ENCODE results near the gene LNX1.

The LNX1 gene

DNA sequence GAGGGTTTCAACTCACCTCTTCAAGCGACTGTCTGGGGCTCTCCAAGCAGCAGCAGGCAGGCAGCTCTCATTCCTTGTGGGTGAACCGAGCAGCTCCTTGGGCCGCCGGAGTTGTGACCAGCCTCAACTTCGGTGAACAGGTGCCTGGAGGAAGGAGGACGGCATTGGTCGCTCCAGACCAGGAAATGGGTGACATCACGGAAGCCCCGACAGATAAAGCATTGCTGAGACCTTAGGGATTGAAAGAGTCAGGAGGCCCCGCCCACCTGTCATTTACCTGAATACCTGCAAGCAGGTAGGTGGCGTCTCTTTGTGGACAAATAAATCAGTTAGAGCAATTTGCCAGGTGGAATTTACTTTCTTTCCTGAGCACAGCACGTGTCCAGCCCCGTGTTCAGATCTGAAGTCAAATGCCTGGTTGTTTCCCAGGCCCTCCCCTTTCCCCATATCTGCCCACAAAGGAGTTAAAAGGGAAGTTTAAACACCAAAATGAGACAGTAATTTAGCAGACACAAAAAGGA is at the start of gene LNX1:
Gene LNX1, minus strand, starts transcription at position 115 of the 521 bp plus-strand sequence. CDS start 17,484 bp downstream, outside the sequence.
- no peak for DNase-seq (ENCODE audit: low read depth)

DNA sequence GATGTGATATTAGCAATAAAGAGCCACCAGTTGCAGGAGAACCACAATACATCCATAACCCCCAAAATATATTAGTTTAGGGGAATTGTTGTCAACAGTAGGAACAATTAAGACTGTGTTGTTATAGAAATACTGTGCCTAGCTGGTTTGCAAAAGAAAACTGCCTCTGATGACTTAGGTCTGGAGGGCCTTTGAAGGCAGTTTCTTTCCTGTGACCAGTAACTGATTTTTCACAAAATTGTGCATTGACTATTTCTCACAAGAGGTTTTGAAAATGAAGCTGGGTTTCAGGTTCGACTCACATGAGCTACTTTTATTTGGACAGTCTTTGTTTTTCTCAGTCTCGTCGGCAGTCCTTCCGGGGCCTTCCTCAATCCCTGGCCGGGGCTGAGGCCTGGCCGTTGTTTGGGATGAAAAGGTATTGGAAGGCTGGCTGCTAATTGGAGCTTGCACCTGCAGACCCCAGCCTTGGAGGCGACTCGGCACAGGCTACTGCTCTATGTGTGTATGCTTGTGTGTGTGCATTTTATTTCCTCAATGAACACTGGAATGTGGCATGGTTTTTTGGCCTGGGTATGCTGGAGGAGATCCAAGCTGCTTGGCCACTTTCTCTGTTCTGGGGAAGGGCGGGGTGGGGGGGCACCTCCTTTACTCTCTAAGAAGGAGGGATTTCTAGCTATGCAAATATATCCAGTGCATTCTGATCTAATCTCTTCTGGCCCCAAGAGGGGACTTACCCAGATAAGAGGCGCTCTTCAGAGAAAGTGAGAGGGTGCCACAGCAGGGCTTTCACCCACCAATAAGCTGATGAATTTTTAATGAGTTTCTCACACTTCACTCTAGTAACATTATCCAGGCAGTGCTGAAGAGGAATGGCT is 49.5 kb upstream of the LNX1 start:
- no peak for DNase-seq (ENCODE audit: low read depth)

DNA sequence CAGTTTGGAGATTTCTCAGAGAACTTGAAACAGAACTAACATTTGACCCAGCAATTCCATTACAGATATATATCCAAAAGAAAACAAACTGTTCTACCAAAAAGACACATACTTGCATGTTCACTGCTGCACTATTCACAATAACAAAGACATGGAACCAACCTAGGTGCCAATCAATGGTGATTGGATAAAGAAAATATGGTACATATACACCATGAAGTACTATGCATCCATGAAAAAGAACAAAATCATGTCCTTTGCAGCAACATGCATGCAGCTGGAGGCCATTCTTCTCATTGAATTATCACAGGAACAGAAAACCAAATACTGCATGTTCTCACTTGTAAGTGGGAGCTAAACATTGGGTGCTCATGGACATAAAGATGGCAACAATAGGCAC is 47.6 kb upstream of the LNX1 start:
- DNase-seq (ENCODE audit: low read depth), result no peak

DNA sequence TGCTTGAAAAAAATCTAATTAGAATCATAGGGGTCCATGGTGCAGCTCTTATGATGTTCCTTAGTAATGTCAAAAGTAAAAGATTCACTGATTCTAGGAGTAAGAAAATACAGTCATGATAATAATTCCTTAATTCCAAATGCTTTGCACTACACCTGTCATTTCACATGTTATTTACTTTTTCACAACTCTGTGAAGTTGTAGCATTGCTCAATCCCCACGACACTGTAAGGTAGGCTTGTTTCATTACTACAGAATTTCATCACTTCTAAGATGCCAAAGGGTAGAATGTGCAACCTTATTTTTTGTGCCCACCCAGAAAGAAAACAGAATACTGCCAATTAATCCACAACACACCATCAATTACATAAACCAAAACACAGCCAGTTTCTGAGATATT is 46.1 kb upstream of the LNX1 start:
- no peak for DNase-seq (ENCODE audit: low read depth)

DNA sequence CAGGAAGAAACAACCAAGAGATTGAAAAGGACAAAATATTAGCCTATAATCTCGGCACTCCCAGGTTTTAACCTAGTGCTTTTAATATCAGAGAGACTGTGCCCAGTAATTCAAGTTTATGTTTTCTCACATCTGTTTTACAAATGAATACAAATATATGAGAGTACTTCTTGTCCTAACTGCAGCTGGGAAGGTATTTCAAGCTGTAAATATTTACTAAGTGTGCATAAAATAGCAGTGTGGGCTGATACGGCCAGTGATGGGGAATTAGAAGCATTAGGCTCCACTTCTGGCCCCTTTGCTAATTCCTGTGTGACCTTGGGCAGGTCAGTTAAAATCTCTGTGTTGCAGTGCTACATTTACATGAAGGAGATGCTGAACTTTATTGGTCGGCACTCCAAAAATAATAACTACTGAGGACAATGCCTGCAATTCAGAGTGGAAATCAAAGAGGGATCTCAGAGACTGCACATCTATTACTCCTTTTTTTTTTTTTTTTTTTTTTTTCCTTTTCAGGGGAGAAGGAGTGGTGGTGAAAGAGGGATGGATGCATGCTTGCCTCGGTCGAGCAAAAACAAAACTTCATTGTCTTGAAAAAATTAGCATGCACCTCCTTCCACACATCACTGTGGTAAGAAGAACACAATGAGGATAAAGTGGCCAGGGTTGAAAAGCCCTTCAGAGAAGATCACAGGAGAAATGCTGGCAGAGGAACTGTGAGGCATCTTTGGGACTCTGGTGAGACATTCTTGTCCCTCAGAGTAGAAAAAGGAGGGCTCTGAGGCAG is 44.6 kb upstream of the LNX1 start:
- DNase-seq (ENCODE audit: low read depth), result no peak

DNA sequence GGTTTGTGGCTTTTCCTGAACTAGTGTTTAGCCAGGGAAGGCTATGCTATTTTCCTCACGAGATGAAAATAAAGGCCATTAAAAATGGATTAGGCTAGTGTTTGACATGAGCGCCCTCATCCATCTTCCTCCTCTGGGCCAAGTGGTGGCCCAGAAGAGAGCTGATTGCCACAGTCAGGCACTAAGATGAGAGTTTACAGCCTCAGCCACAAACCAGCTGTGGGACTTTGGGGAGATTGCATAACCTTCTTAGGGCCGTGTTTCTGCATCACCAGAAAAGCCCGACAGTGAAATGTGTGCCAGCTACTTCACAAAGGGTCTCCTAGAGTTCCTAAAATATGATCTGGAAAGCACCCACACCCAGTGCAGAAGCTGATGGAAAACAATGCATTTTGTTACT is 42.3 kb upstream of the LNX1 start:
- no peak for DNase-seq (ENCODE audit: low read depth)

DNA sequence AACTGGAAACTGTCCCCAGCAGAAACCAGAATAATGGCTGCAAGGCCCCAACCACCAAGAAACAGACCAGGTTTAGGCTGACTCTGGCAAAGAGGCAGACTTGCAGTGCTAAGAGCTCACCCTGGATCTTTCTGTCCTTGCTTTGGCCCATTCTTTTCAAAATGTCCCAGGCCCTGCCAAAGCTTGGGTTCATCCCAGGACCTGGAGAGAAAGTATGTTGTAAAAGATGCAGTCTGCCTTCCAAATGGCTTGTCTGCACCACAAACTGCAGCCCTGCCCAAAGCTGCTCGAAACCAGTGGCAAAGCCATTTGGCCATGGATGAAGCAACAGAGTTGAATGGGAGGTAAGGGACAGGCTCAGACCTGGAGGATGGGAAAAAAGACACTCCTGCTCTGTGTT is 38.0 kb upstream of the LNX1 start:
- DNase-seq (ENCODE audit: low read depth), result no peak

DNA sequence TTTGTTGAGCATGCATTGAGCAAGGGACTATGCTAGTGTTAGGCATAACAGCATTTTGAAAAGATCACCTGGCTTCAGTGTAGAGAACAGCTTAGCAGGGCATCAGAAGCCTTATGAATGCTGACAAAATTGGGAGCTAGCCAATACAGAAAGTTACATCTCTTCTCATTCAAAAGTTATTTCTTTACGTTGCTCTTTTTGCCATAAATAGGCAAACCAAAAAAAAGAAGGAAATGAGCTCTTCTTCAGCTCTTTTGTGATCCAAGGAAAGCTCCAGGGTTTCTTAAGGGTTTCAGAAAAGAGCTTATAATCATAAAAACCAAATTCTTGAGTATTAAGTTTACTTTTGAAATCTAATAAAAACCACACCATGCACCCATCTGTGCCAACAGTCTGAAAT is 35.2 kb upstream of the LNX1 start:
- DNase-seq (ENCODE audit: low read depth), result no peak

DNA sequence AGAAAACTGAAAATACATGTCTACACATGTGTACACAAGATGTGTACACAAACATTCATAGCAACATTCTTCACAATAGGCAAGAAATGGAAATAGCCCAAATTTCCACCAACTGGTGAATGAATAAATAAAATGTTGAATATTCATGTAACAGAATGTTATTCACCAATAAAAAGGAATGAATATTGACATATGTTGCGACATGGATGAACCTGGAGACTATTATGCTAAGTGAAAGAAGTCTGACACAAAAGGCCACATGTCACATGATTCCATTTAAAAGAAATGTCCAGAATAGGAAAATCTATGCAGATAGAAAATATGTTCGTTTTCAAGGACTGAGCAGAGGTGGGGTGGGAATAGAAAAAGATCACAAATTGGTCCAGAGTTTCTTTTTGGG is 34.6 kb upstream of the LNX1 start:
- no peak for DNase-seq (ENCODE audit: low read depth)

DNA sequence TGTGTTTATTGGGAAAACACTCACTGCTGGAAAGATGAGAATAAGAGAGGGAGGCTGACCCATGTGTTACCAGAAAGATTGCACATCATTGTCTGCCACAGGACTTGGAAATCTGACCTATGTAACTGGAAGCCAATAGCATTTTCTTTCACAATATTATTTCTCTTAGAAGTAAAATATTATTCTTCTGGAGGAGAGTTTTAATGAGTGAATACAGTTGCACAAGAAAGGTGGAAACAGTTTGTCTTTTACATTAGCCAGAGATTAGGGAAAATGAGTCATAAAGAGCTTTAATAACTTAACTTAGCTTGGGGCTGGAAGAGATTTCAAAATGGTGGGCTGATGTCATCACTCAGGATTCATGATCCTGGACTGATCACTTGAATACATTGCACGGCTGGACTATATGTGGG is 31.5 kb upstream of the LNX1 start:
- no peak for DNase-seq (ENCODE audit: low read depth)

DNA sequence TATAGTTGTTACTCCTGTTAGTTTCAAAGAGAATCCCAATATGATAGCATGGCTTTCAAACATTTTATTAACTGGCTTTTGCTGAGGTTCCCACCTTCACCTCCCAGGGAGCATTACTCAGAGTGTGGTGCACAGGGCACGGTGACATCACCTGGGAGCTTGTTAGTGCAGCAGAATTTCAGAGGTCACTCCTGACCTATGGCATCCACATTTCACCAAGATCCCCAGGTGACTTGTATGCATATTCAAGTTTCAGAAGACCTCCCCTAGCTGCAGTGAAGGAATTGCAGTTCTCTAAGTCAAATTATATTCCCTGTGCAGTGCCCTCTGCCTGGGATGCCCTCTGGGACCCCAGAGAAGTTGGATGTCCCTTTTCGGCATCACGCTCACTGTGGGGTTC is 29.7 kb upstream of the LNX1 start:
- DNase-seq (ENCODE audit: low read depth), result no peak

DNA sequence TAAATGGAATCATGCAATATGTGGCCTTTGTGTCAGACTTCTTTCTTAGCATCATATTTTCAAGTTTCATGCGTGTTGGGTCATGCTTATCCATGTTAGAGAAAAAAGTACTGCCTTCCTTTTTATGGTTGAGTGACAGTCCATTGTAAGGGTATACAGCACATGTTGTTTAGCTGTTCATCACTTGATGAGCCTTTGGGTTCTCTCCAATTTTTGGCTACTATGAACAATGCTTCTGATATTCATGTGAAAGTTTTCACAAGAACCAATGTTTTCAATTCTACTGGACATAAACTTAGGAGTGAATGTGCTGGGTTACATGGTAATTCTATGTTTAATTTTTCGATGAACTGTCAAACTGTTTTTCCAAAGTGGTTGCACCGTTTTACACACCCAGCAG is 28.1 kb upstream of the LNX1 start:
- no peak for DNase-seq (ENCODE audit: low read depth)

DNA sequence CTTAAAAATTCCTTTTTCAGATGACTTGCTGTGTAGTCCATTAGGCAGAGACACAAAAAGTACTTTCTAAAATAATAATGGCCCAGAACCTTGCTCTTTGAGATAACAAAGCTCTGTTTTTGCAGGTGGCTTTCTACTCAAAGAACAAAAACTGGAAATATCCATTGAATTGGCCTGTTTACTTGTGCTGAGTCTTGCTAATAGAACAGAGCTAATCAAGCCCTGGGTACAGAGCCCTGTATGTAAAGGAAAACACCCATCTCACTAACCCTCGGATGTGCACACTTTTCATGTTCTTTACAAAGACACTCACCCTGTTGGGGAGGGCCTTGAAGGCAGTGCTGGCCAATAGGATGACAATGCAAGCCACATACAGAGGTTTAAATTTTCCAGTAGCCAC is 27.0 kb upstream of the LNX1 start:
- no peak for DNase-seq (ENCODE audit: low read depth)

DNA sequence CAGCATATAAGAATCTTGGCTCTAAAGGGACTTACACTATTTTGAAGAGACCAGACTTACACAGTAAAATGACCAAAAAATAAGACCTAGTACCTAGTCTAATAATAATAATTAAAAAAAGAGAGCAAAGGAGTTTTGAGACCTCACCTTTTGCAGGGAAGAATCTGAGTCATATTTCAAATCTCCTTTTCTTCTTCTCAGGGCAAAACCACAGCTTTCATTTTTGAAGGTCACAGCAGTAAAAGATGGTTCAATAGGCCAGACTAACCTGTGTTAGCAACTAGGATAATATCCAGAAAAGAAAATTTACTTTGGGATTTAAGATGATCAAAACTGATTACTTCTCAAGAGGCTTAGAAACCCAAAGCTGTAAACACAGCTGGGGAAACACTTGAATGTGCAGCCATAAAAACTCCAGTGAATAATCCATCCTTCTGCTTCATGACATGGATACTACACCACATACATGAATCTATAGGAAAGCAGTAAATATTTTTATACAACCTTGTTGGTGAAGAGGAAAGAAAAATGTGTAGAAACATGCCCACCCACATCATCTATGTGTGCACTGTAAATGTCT is 25.9 kb upstream of the LNX1 start:
- DNase-seq (ENCODE audit: low read depth), result no peak

DNA sequence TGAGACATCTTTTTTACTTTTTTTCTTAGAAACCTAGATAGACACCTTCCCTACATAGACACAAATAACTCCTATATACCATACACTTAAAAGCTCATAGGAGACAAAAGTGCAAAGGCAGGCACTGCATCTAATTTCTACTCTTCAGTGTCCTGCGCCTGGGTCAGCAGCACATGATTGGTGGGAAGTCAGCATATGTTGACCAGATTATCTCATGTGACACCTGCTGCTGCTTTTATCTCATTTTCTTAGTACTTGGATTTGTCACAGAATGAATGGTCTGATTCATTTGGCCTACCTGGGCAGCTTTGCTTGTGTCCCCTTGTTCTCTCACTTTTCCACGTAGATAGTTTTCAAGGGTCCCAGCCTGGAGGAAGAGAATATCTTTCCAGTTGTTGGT is 24.9 kb upstream of the LNX1 start:
- DNase-seq (ENCODE audit: low read depth), result no peak

DNA sequence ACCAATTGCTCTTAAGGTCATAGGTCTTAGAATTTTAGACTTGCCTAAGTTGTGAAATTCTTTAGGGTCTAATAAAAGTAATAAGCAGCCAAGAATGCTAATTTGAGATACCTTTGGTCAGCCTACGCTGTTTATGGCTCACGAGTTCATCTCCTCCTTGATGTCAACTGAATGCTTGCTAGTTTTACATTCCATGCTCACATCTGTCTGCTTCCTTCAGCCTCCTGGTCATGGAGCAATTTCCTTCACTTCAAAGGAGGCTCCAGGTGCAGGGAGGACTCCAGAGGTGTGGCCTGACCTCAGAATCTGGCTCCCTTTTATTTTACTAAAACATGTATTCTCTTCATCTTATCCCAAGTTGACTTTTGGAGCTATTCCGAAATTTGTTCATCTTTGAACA is 23.3 kb upstream of the LNX1 start:
- DNase-seq (ENCODE audit: low read depth), result no peak

DNA sequence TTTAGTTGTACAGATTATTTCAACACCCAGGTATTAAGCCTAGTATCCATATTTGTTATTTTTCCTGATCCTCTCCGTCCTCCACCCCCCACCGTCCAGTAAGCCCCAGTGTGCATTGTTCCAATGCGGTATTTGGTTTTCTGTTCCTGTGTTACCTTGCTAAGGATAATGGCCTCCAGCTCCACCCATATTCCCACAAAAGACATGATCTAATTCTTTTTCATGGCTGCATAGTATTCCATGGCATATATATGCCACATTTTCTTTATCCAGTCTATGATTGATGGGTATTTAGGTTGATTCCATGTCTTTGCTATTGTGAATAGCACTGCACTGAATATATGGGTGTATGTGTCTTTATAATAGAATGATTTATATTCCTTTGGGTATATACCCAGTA is 22.1 kb upstream of the LNX1 start:
- no peak for DNase-seq (ENCODE audit: low read depth)

DNA sequence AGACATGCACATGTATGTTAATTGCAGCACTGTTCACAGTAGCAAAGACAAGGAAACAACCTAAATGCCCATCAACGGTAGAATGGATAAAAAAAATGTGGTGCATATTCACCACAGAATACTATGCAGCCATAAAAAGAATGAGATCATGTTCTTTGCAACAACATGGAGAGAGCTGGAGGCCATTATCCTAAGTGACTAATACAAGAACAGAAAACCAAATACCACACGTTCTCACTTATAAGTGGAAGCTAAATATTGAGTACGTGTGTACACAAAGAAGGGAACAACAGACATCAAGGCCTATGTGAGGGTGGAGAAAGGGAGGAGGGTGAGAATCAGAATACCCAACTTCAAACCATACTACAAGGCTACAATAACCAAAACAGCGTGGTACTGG is 17.4 kb upstream of the LNX1 start:
- no peak for DNase-seq (ENCODE audit: low read depth)

DNA sequence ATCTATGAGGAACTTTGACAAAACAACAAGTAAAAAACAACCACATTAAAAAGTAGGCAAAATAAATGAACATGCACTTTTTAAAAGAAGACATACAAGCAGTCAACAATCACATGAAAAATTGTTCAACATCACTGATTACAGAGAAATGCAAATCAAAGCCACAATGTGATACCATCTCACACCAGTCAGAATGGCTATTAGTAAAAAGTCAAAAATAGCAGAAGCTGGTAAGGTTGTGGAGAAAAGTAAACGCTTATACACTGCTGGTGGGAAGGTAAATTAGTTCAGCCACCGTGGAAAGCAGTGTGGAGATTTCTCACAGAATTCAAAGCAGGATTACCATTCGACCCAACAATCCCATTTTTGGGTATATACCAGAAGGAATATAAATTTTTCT is 17.0 kb upstream of the LNX1 start:
- no peak for DNase-seq (ENCODE audit: low read depth)

DNA sequence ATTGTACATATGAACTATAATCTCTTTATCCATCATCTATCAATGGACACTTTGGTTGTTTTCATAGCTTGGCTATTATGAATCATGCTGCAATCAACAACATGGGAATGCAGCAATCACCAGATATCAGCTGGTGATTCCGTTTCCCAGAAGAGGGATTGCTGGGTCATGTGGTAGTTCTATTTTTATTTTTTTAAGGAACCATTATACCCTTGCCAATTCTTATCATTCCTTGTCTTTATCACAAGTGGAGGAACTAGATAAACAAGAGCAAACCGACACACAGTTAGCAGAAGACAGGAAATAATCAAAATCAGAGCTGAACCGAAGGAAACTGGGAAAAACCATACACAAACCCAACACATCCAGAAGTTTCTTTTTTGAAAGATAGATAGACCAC is 14.5 kb upstream of the LNX1 start:
- no peak for DNase-seq (ENCODE audit: low read depth)

DNA sequence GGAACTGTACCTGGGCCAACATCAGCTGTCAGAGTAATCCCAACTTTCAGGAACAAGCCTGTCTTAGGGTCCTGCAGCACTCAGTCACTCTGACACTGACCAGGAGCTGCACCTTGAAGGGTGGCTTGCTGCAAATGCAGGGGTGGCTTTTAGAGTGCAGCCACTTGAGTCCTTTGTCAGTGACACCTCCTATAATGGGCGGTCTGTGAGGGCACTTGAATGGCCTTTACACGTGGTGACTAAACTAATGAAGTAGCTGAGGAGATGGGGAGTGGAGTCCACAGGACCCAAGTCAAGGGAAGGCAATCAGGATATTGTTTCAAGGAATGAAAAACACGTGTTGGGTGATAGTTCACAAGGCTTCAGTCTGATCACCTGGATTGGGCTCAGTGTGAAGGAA is 11.1 kb upstream of the LNX1 start:
- DNase-seq (ENCODE audit: low read depth), result no peak

DNA sequence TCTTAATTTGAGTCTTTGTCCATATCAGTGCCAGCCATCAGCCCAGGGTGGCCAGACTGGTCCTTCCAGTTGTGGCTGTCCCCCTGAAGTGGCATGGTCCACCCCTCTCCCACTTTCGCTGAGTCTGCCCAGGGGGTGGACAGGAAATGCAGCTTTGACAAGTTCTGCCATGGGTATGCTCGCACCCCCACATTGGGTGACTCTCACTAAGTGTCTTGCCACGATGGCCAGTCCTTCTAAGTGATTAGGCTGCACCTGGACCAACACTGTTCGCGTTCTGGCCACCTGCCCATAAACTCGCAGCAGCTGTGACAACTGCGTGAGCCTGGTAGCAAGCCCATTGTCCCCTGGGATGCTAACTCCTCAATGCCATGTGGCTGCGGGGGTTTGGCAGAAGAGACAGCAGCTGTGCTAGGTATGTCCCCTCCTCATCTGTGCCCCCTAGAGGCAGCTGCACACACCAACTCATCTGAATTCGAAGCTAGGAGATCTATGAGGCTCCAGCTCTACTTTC is 10.0 kb upstream of the LNX1 start:
- no peak for DNase-seq (ENCODE audit: low read depth)

DNA sequence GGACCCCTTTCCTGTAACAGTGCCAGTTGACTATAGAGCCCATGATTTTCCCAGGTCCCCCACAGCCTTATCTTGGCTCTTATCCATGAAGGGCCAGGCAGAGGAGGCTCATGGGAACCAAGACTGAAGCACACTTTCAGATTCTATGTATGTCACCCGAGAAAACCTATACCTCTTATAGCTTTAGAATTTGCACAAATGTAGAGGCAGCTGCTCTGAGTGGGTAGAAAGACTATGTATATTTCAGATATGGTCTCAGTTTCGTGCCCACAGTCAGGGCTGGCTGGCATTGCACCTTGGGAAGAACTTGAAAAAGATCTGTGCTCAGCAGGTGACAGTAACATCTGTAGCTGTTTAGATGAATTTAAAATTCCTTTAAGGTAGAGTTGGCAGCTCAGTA is 8.3 kb upstream of the LNX1 start:
- no peak for DNase-seq (ENCODE audit: low read depth)

All from stimulated activated CD4-positive, alpha-beta T cell treated with anti-CD3 and anti-CD28 coated beads, Interleukin-2, amount 100 ng/mL, for 4 hours (primary cell).